GM18505 (cell line): ENCODE measurements around the gene CACNG3.
"Not testable (repeated sequence)": the region's sequence is repeated elsewhere in the genome, so short reads cannot be mapped to it uniquely, and the experiment has no call there.

ENCODE experiments used
- ATAC-seq: cut with Tn5 transposase; IDR thresholded peaks from one replicate; pipeline ENCODE4 v1.9.1; 2021; ENCODE audit not compliant: unreplicated experiment
- POLR2A ChIP-seq: IDR thresholded peaks from 4 replicates; pipeline ENCODE4 v1.6.1; 2011; ENCODE audit warnings: borderline replicate concordance; ENCODE audit not compliant: insufficient read depth, insufficient read length; ENCODE audit errors: extremely low read depth

Gene CACNG3

GRCh38 chr16:24255456-24256371, at the start of gene CACNG3:
Gene CACNG3, plus strand, starts transcription at chr16:24256335. Its CDS starts 420 bp downstream, at chr16:24256755.
- no peak for ATAC-seq

DNA sequence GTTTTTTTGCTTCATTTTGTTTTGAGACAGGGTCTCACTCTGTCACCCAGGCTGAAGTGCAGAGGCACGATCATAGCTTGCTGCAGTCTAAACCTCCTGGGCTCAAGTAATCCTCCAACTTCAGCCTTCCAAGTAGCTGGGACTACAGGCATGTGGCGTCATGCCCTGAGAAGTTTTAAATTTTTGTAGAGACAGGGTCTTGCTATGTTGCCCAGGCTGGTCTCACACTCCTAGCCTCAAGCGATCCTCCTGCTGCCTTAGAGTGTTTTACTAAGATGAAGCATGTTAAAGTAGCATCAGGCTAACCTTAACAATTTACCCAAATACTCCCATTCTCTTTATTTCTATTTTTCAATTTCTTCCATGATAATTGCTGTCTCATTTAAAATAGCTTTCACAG, 49.2 kb upstream of the CACNG3 start:
- TF ChIP-seq POLR2A, result no peak
- ATAC-seq, result no peak

More at GRCh38 chr16:24255456-24256371, at the start of gene CACNG3:
- TF ChIP-seq POLR2A, result no peak

DNA sequence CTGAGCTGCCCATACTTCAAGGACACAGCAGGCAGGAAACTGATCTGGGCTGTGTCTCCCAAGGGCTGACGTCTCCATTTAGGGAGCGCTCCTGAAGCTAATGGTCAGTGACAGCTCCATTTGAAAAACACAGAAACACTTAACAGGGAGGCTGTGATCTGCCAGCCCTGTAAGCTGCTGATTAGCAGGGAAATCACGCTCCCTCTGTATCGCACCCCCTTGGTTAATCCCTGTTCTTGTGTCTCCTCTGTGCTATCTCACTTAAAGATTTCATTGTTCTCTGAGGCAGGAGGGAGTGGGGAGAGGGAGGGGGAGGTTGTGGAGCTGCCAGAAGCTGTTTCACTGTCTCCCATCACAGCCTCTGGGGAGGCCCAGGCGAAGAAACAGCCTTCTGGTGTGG, 47.4 kb upstream of the CACNG3 start:
- ATAC-seq, result no peak
- no peak for TF ChIP-seq POLR2A

GRCh38 chr16:24214992-24215391, 41.1 kb upstream of the CACNG3 start:
- ATAC-seq, result no peak

DNA sequence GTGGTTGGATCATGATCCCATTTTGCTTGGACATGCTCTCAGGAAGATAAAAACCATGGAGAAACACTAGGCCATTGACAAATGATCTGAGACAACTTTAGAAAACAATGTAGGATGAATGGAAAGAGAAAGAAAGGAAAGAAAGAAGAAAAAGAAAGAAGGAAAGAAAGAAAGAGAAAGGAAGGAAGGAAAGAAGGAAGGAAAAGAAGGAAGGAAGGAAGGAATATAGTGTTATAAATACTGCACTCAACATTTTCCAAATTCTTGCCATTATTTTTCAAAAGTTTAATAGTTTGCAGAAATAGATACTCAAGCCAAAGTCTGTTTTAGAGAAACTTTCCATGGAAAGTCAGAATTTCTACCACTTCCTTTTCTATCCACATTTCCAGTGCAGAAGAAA, 39.2 kb upstream of the CACNG3 start:
- TF ChIP-seq POLR2A, result no peak

More at GRCh38 chr16:24214992-24215391, 41.1 kb upstream of the CACNG3 start:
- TF ChIP-seq POLR2A, result no peak

GRCh38 chr16:24217461-24217860, 38.7 kb upstream of the CACNG3 start:
- no peak for TF ChIP-seq POLR2A

More for the DNA sequence above, 39.2 kb upstream of the CACNG3 start:
- ATAC-seq, result no peak

DNA sequence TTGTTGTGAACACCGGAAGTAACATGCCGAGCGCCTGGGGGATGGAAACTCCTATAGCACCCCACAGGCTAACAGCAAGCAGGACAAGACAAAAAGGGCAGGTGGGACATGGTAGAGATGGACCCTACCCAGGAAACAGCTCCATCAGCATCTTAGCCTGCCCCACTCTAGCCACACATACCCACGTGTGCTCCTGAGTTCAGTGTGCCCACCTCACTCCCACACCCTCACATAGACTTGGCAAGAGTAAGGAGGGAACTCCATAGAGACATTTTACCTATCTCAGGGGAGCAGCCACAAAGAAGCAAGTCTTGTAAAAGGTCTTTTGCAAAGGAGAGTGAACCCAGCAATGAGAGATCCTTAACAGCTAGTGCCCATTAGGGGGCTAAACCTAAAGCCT, 37.8 kb upstream of the CACNG3 start:
- no peak for TF ChIP-seq POLR2A
- no peak for ATAC-seq

More at GRCh38 chr16:24217461-24217860, 38.7 kb upstream of the CACNG3 start:
- no peak for ATAC-seq

- ATAC-seq, result no peak
- TF ChIP-seq POLR2A, result no peak
Observed at GRCh38 chr16:24221219-24221618, 34.9 kb upstream of the CACNG3 start.

DNA sequence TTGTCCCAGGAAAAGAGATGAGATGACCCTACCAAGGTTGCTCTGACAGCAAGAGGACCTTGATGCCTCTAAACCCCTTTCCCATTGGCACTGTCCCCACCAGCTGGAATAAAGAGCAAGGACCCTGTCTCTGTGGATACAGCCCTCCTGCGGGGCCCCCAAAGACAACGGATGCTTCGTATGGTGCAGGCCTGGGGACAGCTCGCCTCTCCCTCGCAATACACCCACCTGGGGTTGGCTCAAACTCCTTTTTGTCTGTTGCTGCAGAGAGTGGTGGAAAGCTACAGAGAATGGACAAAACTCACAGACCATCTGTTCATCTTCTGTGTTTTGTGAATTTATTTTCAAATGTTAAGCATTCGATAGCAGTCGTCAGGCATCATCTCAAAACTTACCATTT, 27.6 kb upstream of the CACNG3 start:
- no peak for TF ChIP-seq POLR2A
- no peak for ATAC-seq

DNA sequence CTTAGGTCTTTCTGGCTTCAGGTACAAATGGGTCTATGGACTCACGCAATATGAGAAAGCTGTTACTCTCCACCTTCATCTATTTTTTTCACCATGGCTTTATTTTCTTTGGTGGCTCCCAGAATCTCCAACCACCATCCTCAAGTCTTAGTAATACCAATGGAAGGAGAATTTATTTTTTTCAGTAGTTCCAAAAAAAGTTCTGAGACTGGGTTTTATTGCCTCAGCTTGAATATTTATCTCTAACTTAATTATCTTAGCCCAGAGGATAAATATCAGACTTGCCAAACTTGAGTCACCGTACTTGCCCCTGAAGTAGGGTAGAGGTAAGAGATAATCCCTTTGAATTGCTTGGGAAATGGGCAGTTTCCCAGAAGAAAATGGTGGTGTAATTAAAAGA, 23.2 kb upstream of the CACNG3 start:
- ATAC-seq, result no peak
- TF ChIP-seq POLR2A, result no peak

DNA sequence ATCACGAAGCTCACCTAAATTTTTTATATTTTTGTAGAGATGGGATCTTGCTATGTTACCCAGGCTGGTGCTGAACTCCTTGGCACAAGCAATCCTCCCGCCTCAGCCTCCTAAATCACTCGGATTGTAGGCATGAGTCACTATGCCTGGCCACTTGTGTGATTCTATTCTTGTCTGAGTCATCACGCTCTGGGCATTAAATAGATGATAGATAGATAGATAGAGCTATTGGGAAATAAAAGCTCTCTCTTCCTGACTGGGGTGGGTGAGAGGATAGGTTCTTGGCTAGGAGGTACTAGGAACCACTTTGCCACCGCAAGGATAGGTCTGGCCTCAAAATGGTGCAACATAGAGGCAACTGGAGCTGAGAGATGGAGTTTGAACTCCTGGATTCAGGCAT, 21.4 kb upstream of the CACNG3 start:
- ATAC-seq, result no peak
- TF ChIP-seq POLR2A, result no peak

DNA sequence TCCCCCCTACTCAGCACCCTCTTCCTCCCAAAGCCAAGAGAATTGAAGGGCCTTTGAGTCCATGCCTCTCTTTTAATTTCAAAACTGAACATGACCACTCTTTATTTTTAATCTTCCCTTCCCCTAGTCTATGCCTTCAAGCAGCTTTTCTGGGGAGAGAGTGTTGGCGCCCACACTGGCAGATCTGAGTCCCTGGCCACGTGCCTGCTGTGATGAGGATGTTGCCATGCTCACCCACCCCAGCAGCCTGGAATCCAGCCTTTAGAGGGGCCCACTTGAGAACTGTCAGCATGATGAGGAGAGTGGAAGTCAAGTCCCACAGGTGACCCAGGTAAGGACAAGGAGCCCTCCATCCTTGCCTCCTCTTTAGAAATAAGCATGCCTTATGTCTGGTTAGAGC, 20.3 kb upstream of the CACNG3 start:
- no peak for TF ChIP-seq POLR2A
- no peak for ATAC-seq

DNA sequence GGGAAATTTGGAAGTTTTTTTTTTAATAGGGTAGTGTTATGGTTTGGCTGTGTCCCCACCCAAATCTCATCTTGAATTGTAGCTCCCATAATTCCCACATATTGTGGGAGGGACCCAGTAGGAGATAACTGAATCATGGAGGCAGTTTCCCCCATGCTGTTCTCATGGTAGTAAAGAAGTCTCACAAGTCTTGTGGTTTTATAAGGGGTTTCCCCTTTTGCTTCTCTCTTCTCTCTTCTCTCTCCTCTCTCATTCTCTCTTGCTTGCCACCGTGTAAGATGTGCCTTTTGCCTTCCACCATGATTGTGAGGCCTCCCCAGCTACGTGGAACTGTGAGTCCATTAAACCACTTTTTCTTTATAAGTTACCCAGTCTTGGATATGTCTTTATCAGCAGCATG, 17.3 kb upstream of the CACNG3 start:
- not testable (repeated sequence) for ATAC-seq

GRCh38 chr16:24246911-24247607, 9.1 kb upstream of the CACNG3 start:
- no peak for TF ChIP-seq POLR2A
- no peak for ATAC-seq
